Endothelial cell of umbilical vein (primary cell): ENCODE measurements around the gene NRDC. TPM values are rescaled to one million over a fixed set of nuclear protein-coding genes. Genes with fewer than 3 reads are reported as not detected.

Source experiments
- BruUV-seq: library from RNA; stranded (reverse); fragments of 400-500 nt; replicated peaks from 2 replicates; lab custom pipeline; 2021; lab: Mats Ljungman, UMichigan
- CTCF ChIA-PET: fragments of 300-600, 350-600 bp; sonication (Branson Sonifier 250); formaldehyde crosslinking; loops from one replicate; lab custom pipeline; 2021; ENCODE audit warnings: antibody characterized with exemption, inconsistent platforms; lab: Charles Lee
- POLR2A ChIA-PET: fragments of 300-600, 350-600 bp; sonication (Branson Sonifier 250); formaldehyde crosslinking; loops from one replicate; lab custom pipeline; 2021; ENCODE audit warnings: antibody characterized with exemption, inconsistent platforms; lab: Charles Lee
- DNase-seq: peaks from one replicate; pipeline ENCODE4 v3.0.0-alpha.2; 2011; ENCODE audit warnings: low read depth, low spot score
- FAIRE-seq: peaks from 2 replicates; lab custom pipeline; 2011; peaks lifted over from hg19 to GRCh38; lab: Jason Lieb, UNC
- H2AFZ ChIP-seq: 2 replicates; pipeline ENCODE4 v1.6.0; 2012; ENCODE audit warnings: low read depth, low read length, control low read depth, inconsistent platforms
- H3K27ac ChIP-seq: 2 replicates; pipeline ENCODE4 v1.5.1; 2011; ENCODE audit warnings: low read depth, mild to moderate bottlenecking, control low read depth, low read length, moderate library complexity; ENCODE audit not compliant: insufficient read depth
- H3K27me3 ChIP-seq, 2 experiments: 2 replicates each; pipeline versions ENCODE4 v1.6.0 to v1.6.1; 2011; ENCODE audit warnings: low read length in 2 of 2, mixed read lengths in 1 of 2; ENCODE audit not compliant: control insufficient read depth in 2 of 2, insufficient read depth in 2 of 2
- H3K36me3 ChIP-seq, 2 experiments: 2 replicates in 1 of 2; 3 replicates in 1 of 2; pipeline ENCODE4 v1.5.1; 2011; ENCODE audit warnings: low read length in 2 of 2, mild to moderate bottlenecking in 1 of 2, moderate library complexity in 1 of 2; ENCODE audit not compliant: control insufficient read depth in 2 of 2, insufficient read depth in 2 of 2; ENCODE audit errors: extremely low read depth in 1 of 2
- H3K4me1 ChIP-seq: 3 replicates; pipeline ENCODE4 v1.5.1; 2011; ENCODE audit warnings: mild to moderate bottlenecking, low read length; ENCODE audit not compliant: control insufficient read depth, insufficient read depth; ENCODE audit errors: extremely low read depth
- H3K4me2 ChIP-seq: 2 replicates; pipeline ENCODE4 v1.6.1; 2011; ENCODE audit warnings: low read length, control low read depth, mixed read lengths; ENCODE audit not compliant: insufficient read depth
- H3K4me3 ChIP-seq, 3 experiments: fragments of 200-600 bp in 1 of 3; sonication (generic), shearing (Covaris generic) in 1 of 3; replicated peaks in 1 of 3; 2 replicates each; pipeline ENCODE4 v1.5.1; 2011 to 2016; ENCODE audit warnings: control low read depth in 3 of 3, low read length in 3 of 3, mild to moderate bottlenecking in 2 of 3, inconsistent platforms in 1 of 3, low read depth in 1 of 3, moderate library complexity in 1 of 3; ENCODE audit not compliant: insufficient read depth in 1 of 3
- H3K79me2 ChIP-seq: 2 replicates; pipeline ENCODE4 v1.6.0; 2012; ENCODE audit warnings: low read length, inconsistent platforms; ENCODE audit not compliant: control insufficient read depth, insufficient read depth
- H3K9ac ChIP-seq: replicated peaks from 2 replicates; pipeline ENCODE3; 2011; ENCODE audit warnings: low read length, control low read depth; ENCODE audit not compliant: insufficient read depth; ENCODE audit errors: extremely low read depth
- H3K9me1 ChIP-seq: replicated peaks from 3 replicates; pipeline ENCODE4 v1.6.0; 2011; ENCODE audit warnings: mild to moderate bottlenecking, low read length; ENCODE audit not compliant: control insufficient read depth, insufficient read depth; ENCODE audit errors: extremely low read depth
- H3K9me3 ChIP-seq: replicated peaks from 2 replicates; pipeline ENCODE4 v1.5.1; 2012; ENCODE audit warnings: low read length, inconsistent platforms; ENCODE audit not compliant: control insufficient read depth, insufficient read depth
- H4K20me1 ChIP-seq: replicated peaks from 2 replicates; pipeline ENCODE3; 2011; ENCODE audit warnings: mild to moderate bottlenecking, low read length; ENCODE audit not compliant: control insufficient read depth, insufficient read depth; ENCODE audit errors: extremely low read depth
- EZH2 ChIP-seq: IDR thresholded peaks from 2 replicates; pipeline ENCODE4 v1.6.1; 2012; ENCODE audit warnings: borderline replicate concordance, low read depth, mild to moderate bottlenecking, moderate library complexity, low read length, inconsistent platforms; ENCODE audit not compliant: severe bottlenecking
- FOS ChIP-seq: IDR thresholded peaks from 2 replicates; pipeline ENCODE4 v1.6.1; 2011; ENCODE audit warnings: mild to moderate bottlenecking, low read length, moderate library complexity, borderline replicate concordance; ENCODE audit not compliant: insufficient read depth
- POLR2AphosphoS5 ChIP-seq: IDR thresholded peaks from 2 replicates; pipeline ENCODE4 v1.6.1; 2012; ENCODE audit warnings: low read depth, mild to moderate bottlenecking, control low read depth, low read length, moderate library complexity; ENCODE audit not compliant: insufficient read depth
- dilution Hi-C: fragments of 300-500 bp; cut with MboI; formaldehyde crosslinking; loops from one replicate; pipeline ENCODE4 v1.15.0; 2019; ENCODE audit warnings: low sequenced_read_pairs; ENCODE audit not compliant: extremely low pct_ligation_motif_present
- intact Hi-C: fragments of 100-400 bp; cut with micrococcal nuclease; formaldehyde crosslinking; loops from one replicate; pipeline ENCODE4 v1.10.0; 2022
- polyA plus RNA-seq, 4 experiments: library from polyadenylated mRNA; depleted of rRNA in 3 of 4; stranded (reverse) in 3 of 4; unstranded in 1 of 4; fragments of >200 nt; gene quantifications; 2 replicates each; pipeline versions ENCODE4 v1.2.1 to v1.2.3, GENCODE V29; 2011 to 2012; ENCODE audit warnings: missing spikeins in 1 of 4
- total RNA-seq: library from RNA; stranded (reverse); gene quantifications from 2 replicates; pipeline ENCODE4 v1.2.3, GENCODE V29; 2021
- TF ChIP-seq, protein P1 (sequence below), 2 donors: IDR thresholded peaks; 1 replicate in 1 of 2; 2 replicates in 1 of 2; pipeline ENCODE4 v1.5.1; 2011; ENCODE audit warnings: low read length in 2 of 2, mild to moderate bottlenecking in 2 of 2, moderate library complexity in 2 of 2, control low read depth in 1 of 2, inconsistent platforms in 1 of 2, low read depth in 1 of 2; ENCODE audit not compliant: insufficient read depth in 1 of 2; ENCODE audit errors: extremely low read depth in 1 of 2

Gene NRDC
- total and polyA plus RNA-seq, 2 donors (not counting 3 experiments of a cell fraction or from before 2014, with no cell fraction given): 41.8 to 146 TPM

DNA sequence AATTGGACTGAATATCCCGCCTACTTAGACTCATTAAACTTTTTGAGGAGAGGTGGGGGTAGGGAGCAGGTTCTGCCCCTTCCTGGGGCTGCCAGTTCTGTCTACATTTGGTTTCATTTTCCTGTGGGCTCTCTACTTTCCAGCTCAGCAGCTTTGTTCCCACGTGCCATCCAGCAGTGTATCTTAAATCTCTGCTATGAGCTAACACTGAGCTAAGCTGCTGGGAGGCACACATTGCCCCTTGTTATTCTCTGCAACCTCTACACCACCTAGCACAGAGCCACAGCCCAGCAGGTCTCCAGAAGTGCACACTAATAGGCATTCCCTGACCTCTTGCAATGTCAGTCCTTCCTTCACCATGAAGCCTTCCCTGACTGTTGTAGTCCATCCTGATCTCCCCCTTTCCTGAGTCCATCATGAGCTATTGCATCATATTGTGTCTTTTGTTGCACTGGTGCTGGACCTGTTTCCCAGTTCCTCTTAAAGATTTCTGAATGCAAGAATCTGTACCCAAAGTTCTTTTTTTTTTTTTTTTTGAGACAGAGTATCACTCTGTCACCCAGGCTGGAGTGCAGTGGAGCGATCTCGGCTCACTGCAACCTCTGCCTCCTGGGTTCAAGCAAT lies 28.7 kb upstream of the NRDC start:
- ChIA-PET CTCF (interaction anchor here (1.1 kb wide), 1 partner anchor 10 kb away, joined by 6 read pairs; no protein-coding TSS in a partner anchor), POLR2A (no interaction called here)
- H3K4me1 ChIP-seq: no peaks in the 10 kb centered on the region
- H2AFZ ChIP-seq: no peak overlapping the region
- H3K4me2 ChIP-seq: no peak overlapping the region
- H4K20me1 ChIP-seq: no peaks in the 10 kb centered on the region
- FAIRE-seq (no peak), DNase-seq (no peak)
- no peak overlapping the region for H3K27ac ChIP-seq
- intact Hi-C loops: no loop called here
- no peak for TF ChIP-seq EZH2
- dilution Hi-C loops: no loop called here
- no peaks in the 10 kb centered on the region for H3K9me3 ChIP-seq
- H3K36me3 ChIP-seq: no peaks in the 10 kb centered on the region
- H3K9me1 ChIP-seq: no peaks in the 10 kb centered on the region
- H3K4me3 ChIP-seq: no peak overlapping the region
- BruUV-seq: no TSS peak
- H3K9ac ChIP-seq: no peak overlapping the region
- H3K27me3 ChIP-seq: no peaks in the 10 kb centered on the region
- H3K79me2 ChIP-seq: no peaks in the 10 kb centered on the region

DNA sequence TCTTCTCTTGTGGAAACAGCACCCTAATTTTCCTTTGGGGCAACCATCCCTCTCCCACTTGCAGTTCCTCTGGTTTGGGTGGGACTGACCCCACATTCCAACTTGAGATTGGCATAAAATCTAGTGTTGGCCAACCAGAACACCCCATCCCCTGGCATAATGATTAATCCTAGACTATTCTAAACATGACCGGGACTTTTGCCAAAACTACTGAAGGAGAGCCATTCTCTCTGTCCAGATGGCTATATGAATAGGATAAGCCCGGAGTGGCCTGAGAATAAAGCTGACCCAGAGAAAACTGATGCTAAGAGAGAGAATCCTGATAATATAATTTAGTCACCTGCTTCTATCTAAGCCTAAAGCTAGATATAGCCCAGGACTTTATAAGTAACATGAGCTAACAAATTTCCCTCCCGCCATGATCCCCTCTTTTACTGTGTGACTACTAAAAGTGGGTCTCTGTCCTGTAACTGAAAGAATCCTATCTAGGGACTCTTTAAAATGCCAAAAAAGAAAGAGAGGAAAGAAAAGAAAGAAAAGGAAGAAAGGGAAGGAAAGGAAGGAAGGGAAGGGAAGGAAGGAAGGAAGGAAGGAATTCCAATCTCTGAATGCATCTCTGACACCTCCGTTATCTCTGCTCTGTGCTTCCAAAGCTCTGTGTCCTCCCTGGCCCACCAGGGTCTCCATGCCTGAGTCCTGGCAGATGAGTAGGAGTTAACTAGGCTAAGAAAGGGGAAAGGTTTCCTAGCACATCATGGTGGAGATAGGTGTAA lies 28.0 kb upstream of the NRDC start:
- Histone ChIP-seq H3K9me3 (no peaks in the 10 kb centered on the region), H3K9me1 (no peaks in the 10 kb centered on the region), H3K9ac (no peak overlapping the region), H2AFZ (no peak overlapping the region), H3K27me3 (no peaks in the 10 kb centered on the region), H4K20me1 (no peaks in the 10 kb centered on the region), H3K36me3 (no peaks in the 10 kb centered on the region), H3K79me2 (no peaks in the 10 kb centered on the region), H3K4me1 (no peaks in the 10 kb centered on the region), H3K27ac (no peak overlapping the region), H3K4me2 (no peak overlapping the region), H3K4me3 (no peak overlapping the region)
- TF ChIP-seq, protein P1, sequence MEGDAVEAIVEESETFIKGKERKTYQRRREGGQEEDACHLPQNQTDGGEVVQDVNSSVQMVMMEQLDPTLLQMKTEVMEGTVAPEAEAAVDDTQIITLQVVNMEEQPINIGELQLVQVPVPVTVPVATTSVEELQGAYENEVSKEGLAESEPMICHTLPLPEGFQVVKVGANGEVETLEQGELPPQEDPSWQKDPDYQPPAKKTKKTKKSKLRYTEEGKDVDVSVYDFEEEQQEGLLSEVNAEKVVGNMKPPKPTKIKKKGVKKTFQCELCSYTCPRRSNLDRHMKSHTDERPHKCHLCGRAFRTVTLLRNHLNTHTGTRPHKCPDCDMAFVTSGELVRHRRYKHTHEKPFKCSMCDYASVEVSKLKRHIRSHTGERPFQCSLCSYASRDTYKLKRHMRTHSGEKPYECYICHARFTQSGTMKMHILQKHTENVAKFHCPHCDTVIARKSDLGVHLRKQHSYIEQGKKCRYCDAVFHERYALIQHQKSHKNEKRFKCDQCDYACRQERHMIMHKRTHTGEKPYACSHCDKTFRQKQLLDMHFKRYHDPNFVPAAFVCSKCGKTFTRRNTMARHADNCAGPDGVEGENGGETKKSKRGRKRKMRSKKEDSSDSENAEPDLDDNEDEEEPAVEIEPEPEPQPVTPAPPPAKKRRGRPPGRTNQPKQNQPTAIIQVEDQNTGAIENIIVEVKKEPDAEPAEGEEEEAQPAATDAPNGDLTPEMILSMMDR (IDR thresholded peaks at IDR 0.05; ENCODE audit: extremely low read depth in 1 of 2, insufficient read depth in 1 of 2, low read depth in 1 of 2, low read length in 2 of 2): no peak
- no peak for TF ChIP-seq FOS
- TF ChIP-seq POLR2AphosphoS5: no peak
- CTCF ChIA-PET: interaction anchor here (1.1 kb wide), 1 partner anchor 9 kb away, joined by 6 read pairs; no protein-coding TSS in a partner anchor
- intact Hi-C loops: no loop called here
- POLR2A ChIA-PET: no interaction called here
- dilution Hi-C loops: no loop called here
- FAIRE-seq (no peak), DNase-seq (no peak)
- no TSS peak for BruUV-seq
